Measurements from ENCODE around the gene ZNF48. TPM values are rescaled to one million over a fixed set of nuclear protein-coding genes. Genes with fewer than 3 reads are reported as not detected.

ZNF48 gene
- total RNA-seq, 1 donor from 2014 or later = 21.1 TPM

DNA sequence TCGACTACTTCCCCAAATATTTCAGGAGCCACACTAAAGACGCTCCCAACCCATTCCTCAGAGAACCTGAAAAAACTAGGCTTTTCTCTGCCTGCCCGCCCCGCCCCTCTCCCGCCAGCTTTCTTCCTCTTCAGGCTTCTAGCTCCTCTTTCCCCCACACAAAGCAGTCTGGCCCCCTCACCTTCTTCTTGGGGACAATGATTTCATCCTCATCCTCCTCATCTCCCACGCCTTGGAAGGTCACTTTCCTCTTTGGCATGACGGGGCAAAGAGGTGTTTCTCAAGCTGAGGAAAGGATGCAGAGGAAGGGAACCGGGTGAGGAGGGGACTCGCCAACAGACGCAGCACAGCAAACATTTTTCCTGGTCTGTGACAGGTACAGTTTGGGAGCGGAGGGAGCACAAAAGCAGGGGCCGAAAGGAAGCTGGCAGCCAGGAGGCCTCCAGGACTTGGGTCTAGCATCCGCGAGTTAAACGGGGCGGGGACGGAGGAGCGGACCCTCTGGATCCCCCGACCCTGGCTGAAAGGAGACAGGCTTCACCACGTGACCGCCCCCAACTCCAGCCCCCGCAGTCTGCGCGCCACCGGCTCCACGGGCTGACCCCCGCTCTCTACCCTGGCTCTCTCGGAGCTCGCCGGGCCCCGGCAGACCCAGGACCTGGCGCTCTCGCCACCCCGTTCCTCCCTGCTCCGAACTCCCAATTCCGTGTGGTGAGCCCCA, 40.6 kb upstream of the ZNF48 start:
- peak overlapping the region; percentile 99 for H3K27ac Mint-ChIP-seq
- peak overlapping the region; percentile 94 for H3K4me3 Mint-ChIP-seq
- TF ChIP-seq, protein P1, sequence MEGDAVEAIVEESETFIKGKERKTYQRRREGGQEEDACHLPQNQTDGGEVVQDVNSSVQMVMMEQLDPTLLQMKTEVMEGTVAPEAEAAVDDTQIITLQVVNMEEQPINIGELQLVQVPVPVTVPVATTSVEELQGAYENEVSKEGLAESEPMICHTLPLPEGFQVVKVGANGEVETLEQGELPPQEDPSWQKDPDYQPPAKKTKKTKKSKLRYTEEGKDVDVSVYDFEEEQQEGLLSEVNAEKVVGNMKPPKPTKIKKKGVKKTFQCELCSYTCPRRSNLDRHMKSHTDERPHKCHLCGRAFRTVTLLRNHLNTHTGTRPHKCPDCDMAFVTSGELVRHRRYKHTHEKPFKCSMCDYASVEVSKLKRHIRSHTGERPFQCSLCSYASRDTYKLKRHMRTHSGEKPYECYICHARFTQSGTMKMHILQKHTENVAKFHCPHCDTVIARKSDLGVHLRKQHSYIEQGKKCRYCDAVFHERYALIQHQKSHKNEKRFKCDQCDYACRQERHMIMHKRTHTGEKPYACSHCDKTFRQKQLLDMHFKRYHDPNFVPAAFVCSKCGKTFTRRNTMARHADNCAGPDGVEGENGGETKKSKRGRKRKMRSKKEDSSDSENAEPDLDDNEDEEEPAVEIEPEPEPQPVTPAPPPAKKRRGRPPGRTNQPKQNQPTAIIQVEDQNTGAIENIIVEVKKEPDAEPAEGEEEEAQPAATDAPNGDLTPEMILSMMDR (conservative IDR thresholded peaks at IDR 0.05) = no peak
- peaks cover 11% of the 10 kb centered on the region for H3K4me1 Mint-ChIP-seq (ENCODE audit: unreplicated experiment)
- H3K27me3 Mint-ChIP-seq = no peaks in the 10 kb centered on the region
- H3K9me3 Mint-ChIP-seq = no peaks in the 10 kb centered on the region
- DNase-seq (ENCODE audit: extremely low spot score, unreplicated experiment) = no peak
- peaks cover 10% of the 10 kb centered on the region for H3K36me3 Mint-ChIP-seq

DNA sequence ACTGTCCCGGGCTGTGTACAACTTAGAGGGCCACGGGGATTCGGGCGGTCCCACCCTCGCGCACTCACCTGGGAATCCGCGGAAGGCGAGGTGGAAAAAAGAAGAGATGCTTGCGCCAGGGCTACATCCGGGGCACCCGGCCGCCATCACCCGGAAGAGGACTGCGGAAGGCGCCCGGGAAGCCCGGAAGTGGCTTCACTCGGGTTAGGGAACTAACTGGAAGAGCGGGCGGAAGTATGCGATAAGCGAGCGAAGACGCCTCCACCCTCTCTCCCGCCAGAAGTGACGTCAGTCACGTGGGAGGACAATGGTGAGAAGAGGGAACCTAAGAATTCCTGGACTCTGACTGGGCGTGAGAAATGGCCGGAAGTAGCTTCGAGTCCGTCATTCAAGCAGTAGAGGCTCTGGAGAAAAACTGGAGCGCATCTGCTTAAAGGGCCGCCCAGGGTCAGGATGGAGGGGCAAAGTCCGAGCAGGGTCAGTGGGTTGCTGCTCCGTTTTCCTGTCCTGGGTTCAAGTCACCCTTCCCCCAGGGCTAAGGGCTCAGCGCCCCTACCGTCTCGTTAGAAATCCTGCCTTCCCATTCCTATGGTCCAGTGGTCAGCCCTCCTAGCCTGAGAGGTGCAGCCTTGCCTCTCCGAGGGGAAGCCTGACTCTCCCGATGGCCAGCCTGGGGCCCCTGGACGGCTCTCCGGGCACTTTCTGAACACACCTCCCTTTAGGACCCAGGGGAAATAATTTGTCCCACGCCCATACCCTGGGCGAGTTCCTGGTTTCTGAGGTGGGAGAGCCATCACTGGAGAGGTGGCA, 39.9 kb upstream of the ZNF48 start, which contains the start of gene CD2BP2:
CD2BP2 (minus strand) TSS at position 165 of the 810 bp plus-strand sequence. CDS start 627 bp downstream, outside the sequence.
- H3K27ac Mint-ChIP-seq = peak within 1 kb of the TSS; percentile 99
- no peaks in the 10 kb centered on the region for H3K27me3 Mint-ChIP-seq
- peak; percentile 93 for DNase-seq (ENCODE audit: extremely low spot score, unreplicated experiment)
- H3K4me3 Mint-ChIP-seq = peak within 1 kb of the TSS; percentile 94
- H3K36me3 Mint-ChIP-seq = peaks cover 7% of the 10 kb centered on the region
- peaks cover 11% of the 10 kb centered on the region for H3K4me1 Mint-ChIP-seq (ENCODE audit: unreplicated experiment)
- H3K9me3 Mint-ChIP-seq = no peaks in the 10 kb centered on the region
- TF ChIP-seq, protein P1 (conservative IDR thresholded peaks at IDR 0.05) = peak; percentile 32

DNA sequence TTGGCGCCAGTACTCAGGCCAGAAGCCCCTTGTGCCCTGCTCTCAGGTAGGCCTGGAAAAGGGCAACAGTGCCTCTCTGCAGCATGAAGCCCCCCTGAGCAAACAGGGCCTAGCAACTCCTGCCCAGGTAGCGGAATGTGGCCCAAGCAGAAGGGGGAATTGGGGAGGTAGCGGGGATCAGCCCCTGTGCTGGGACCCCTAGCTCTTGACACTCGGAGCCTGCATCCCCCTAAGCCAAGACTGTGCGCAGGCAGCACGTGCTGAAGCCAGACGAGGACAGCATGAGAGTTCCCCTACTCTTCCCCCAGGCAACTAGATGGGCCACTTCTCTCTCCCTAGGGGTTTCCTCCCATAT, 39.3 kb upstream of the ZNF48 start:
- peak overlapping the region; percentile 99 for H3K27ac Mint-ChIP-seq
- H3K9me3 Mint-ChIP-seq = no peaks in the 10 kb centered on the region
- peak overlapping the region; percentile 94 for H3K4me3 Mint-ChIP-seq
- TF ChIP-seq, protein P1 (conservative IDR thresholded peaks at IDR 0.05) = no peak
- no peak for DNase-seq (ENCODE audit: extremely low spot score, unreplicated experiment)
- H3K4me1 Mint-ChIP-seq (ENCODE audit: unreplicated experiment) = peaks cover 11% of the 10 kb centered on the region
- H3K36me3 Mint-ChIP-seq = peaks cover 8% of the 10 kb centered on the region
- no peaks in the 10 kb centered on the region for H3K27me3 Mint-ChIP-seq

DNA sequence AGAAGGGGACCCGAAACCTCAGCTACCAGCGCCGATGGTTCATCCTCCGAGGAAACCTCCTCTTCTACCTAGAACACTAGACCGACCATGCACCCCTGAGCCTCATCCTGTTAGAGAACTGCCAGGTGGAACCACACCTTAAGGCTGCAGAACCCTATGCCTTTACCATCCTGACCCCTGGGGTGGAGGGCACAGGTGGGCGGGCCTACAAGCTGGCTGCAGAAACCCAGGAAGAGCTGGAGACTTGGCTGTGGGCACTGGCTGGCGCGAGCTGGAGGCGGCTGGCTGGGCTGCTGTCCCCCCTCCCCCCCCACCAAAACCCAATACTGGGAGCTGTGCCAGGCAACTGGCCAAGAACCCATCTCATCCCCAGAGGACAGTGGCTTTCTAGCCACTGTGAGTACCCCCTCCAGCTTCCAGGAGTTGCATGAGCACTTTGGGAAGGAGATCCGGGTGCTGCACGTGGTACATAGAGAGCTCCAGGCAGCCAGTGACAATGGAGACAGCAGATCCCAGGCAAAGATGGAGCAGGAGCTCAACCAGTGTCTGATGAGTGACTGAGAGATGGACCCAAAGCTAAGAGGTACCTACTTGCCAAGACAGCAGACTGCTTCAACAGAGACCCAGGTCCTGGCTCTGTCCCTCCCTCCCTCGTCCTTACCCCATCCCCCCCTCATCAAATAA, 38.7 kb upstream of the ZNF48 start:
- no peak for DNase-seq (ENCODE audit: extremely low spot score, unreplicated experiment)
- TF ChIP-seq, protein P1 (conservative IDR thresholded peaks at IDR 0.05) = no peak
- H3K9me3 Mint-ChIP-seq = no peaks in the 10 kb centered on the region
- peaks cover 11% of the 10 kb centered on the region for H3K4me1 Mint-ChIP-seq (ENCODE audit: unreplicated experiment)
- no peaks in the 10 kb centered on the region for H3K27me3 Mint-ChIP-seq
- peak overlapping the region; percentile 94 for H3K4me3 Mint-ChIP-seq
- H3K36me3 Mint-ChIP-seq = peaks cover 8% of the 10 kb centered on the region
- H3K27ac Mint-ChIP-seq = peak overlapping the region; percentile 99

- Mint-ChIP-seq H3K27ac (peak overlapping the region; percentile 99), H3K9me3 (no peaks in the 10 kb centered on the region), H3K4me1 (ENCODE audit: unreplicated experiment) (peaks cover 11% of the 10 kb centered on the region), H3K4me3 (no peak overlapping the region), H3K27me3 (no peaks in the 10 kb centered on the region), H3K36me3 (peaks cover 9% of the 10 kb centered on the region)
- TF ChIP-seq, protein P1 (conservative IDR thresholded peaks at IDR 0.05) = no peak
- DNase-seq (ENCODE audit: extremely low spot score, unreplicated experiment) = no peak
Observed at GRCh38 chr16:30357085-30357714, 38.0 kb upstream of the ZNF48 start.

Data from type B pancreatic cell (in vitro differentiated cells).